Panc1 (cell line): Measurements from ENCODE around the gene C2orf76. TPM values are rescaled to one million over a fixed set of nuclear protein-coding genes. Genes with fewer than 3 reads are reported as not detected.

ENCODE experiments used
- ATAC-seq: fragments of 200-7000 bp; cut with Tn5 transposase; 2 replicates; pipeline ENCODE4 v1.9.1; 2020; ENCODE audit warnings: mild to moderate bottlenecking, moderate library complexity
- BruUV-seq: library from RNA; stranded (reverse); fragments of 400-500 nt; replicated peaks from 2 replicates; lab custom pipeline; 2021; lab: Mats Ljungman, UMichigan
- CTCF ChIA-PET: fragments of 300-600 bp; sonication (Branson Sonifier 250); formaldehyde crosslinking; loops from one replicate; lab custom pipeline; 2022; ENCODE audit warnings: antibody characterized with exemption; lab: Charles Lee
- POLR2A ChIA-PET: fragments of 300-600 bp; sonication (Branson Sonifier 250); formaldehyde crosslinking; loops from one replicate; lab custom pipeline; 2022; ENCODE audit warnings: antibody characterized with exemption; lab: Charles Lee
- DNase-seq: peaks from one replicate; pipeline ENCODE4 v3.0.0-alpha.2; 2010; ENCODE audit warnings: low read depth, low spot score
- H3K27ac ChIP-seq: 2 replicates; pipeline ENCODE4 v1.5.1; 2011; ENCODE audit warnings: mild to moderate bottlenecking, low read length, inconsistent platforms
- H3K27me3 ChIP-seq: fragments of 200-500 bp; sonication (Bioruptor generic); 2 replicates; pipeline ENCODE4 v1.6.0; 2014; ENCODE audit warnings: low read length, inconsistent platforms; ENCODE audit not compliant: control insufficient read depth, insufficient read depth
- H3K36me3 ChIP-seq: fragments of 200-500 bp; sonication (Bioruptor generic); 2 replicates; pipeline ENCODE4 v1.5.1; 2014; ENCODE audit warnings: inconsistent platforms, mild to moderate bottlenecking, low read length, moderate library complexity; ENCODE audit not compliant: control insufficient read depth, insufficient read depth
- H3K4me1 ChIP-seq: 2 replicates; pipeline ENCODE4 v1.5.1; 2011; ENCODE audit warnings: inconsistent platforms, mild to moderate bottlenecking, low read length, moderate library complexity; ENCODE audit not compliant: control insufficient read depth, insufficient read depth
- H3K4me3 ChIP-seq, 2 experiments: 2 replicates each; pipeline ENCODE4 v1.5.1; 2011 to 2012; ENCODE audit warnings: low read depth in 2 of 2, low read length in 2 of 2, mild to moderate bottlenecking in 2 of 2, inconsistent platforms in 1 of 2, moderate library complexity in 1 of 2
- H3K9me3 ChIP-seq: fragments of 200-500 bp; sonication (Bioruptor generic); 2 replicates; pipeline ENCODE4 v1.5.1; 2014; ENCODE audit warnings: low read depth, mild to moderate bottlenecking, inconsistent platforms, low read length, moderate library complexity; ENCODE audit not compliant: control insufficient read depth, insufficient read depth
- CTCF ChIP-seq: fragments of 450-650 bp; IDR thresholded peaks from 2 replicates; pipeline ENCODE4 v1.5.1; 2017; ENCODE audit warnings: mild to moderate bottlenecking
- POLR2AphosphoS5 ChIP-seq: IDR thresholded peaks from 2 replicates; pipeline ENCODE4 v1.6.1; 2012; ENCODE audit warnings: mild to moderate bottlenecking, low read depth, low read length, moderate library complexity
- SIN3A ChIP-seq: IDR thresholded peaks from 2 replicates; pipeline ENCODE4 v1.6.1; 2012; ENCODE audit warnings: low read depth, mild to moderate bottlenecking, low read length, moderate library complexity, borderline replicate concordance; ENCODE audit not compliant: insufficient read depth
- TCF7L2 ChIP-seq: IDR thresholded peaks from 2 replicates; pipeline ENCODE4 v1.6.1; 2011; ENCODE audit warnings: mild to moderate bottlenecking, low read depth, low read length, inconsistent platforms
- in situ Hi-C: cut with HindIII; loops from 2 replicates; pipeline ENCODE4 v1.10.0; 2016; ENCODE audit warnings: low sequenced_read_pairs, low pct_unique_long_range_greater_than_20kb
- intact Hi-C: fragments of 100-400 bp; cut with micrococcal nuclease; formaldehyde crosslinking; loops from one replicate; pipeline ENCODE4 v1.10.0; 2022; ENCODE audit not compliant: unreplicated experiment
- total RNA-seq: library from RNA; stranded (reverse); gene quantifications from one replicate; pipeline ENCODE4 v1.2.1, GENCODE V29; 2021; ENCODE audit not compliant: unreplicated experiment
- TF ChIP-seq, protein P1 (sequence below), 2 experiments: IDR thresholded peaks; 2 replicates each; pipeline ENCODE4 v1.6.1; 2011 to 2012; ENCODE audit warnings: low read depth in 2 of 2, control low read depth in 1 of 2, low read length in 1 of 2, mild to moderate bottlenecking in 1 of 2, moderate library complexity in 1 of 2; ENCODE audit not compliant: insufficient read depth in 1 of 2

C2orf76 gene
- total RNA-seq, 1 experiment from 2014 or later, result 22.7 TPM

DNA sequence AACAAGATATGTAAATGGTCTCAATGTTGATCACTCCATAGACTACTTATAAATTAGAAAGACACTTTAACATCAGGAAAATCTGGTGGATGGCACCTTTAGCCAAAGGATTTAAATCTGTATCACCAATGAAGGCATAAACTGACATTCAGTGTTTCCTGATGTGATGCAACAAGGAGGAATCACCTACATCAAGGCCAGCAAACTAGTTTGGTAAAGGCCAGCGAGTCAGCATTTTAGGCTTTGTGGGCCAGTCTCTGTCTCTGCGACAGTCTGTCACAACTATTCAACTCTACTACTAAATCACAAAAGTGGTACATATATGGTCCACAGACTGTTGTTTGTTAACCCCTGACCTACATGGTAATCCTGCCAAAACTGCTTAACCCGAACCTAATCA lies 33.3 kb downstream of the C2orf76 start:
- Histone ChIP-seq H3K9me3 (no peaks in the 10 kb centered on the region), H3K4me1 (no peaks in the 10 kb centered on the region), H3K27me3 (no peaks in the 10 kb centered on the region), H3K27ac (no peak overlapping the region), H3K4me3 (no peak overlapping the region), H3K36me3 (no peaks in the 10 kb centered on the region)
- ATAC-seq, result no peak
- ChIA-PET POLR2A (no interaction called here), CTCF (no interaction called here)
- in situ Hi-C loops, result no loop called here
- intact Hi-C loops, result no loop called here
- DNase-seq, result no peak
- TF ChIP-seq TCF7L2, result no peak
- TF ChIP-seq, protein P1, sequence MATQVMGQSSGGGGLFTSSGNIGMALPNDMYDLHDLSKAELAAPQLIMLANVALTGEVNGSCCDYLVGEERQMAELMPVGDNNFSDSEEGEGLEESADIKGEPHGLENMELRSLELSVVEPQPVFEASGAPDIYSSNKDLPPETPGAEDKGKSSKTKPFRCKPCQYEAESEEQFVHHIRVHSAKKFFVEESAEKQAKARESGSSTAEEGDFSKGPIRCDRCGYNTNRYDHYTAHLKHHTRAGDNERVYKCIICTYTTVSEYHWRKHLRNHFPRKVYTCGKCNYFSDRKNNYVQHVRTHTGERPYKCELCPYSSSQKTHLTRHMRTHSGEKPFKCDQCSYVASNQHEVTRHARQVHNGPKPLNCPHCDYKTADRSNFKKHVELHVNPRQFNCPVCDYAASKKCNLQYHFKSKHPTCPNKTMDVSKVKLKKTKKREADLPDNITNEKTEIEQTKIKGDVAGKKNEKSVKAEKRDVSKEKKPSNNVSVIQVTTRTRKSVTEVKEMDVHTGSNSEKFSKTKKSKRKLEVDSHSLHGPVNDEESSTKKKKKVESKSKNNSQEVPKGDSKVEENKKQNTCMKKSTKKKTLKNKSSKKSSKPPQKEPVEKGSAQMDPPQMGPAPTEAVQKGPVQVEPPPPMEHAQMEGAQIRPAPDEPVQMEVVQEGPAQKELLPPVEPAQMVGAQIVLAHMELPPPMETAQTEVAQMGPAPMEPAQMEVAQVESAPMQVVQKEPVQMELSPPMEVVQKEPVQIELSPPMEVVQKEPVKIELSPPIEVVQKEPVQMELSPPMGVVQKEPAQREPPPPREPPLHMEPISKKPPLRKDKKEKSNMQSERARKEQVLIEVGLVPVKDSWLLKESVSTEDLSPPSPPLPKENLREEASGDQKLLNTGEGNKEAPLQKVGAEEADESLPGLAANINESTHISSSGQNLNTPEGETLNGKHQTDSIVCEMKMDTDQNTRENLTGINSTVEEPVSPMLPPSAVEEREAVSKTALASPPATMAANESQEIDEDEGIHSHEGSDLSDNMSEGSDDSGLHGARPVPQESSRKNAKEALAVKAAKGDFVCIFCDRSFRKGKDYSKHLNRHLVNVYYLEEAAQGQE (IDR thresholded peaks at IDR 0.05; ENCODE audit: insufficient read depth in 1 of 2, low read depth in 2 of 2, low read length in 1 of 2), result no peak
- TF ChIP-seq SIN3A, result no peak
- TF ChIP-seq CTCF, result no peak
- no peak for TF ChIP-seq POLR2AphosphoS5
- BruUV-seq, result no TSS peak

GRCh38 chr2:119332953-119333352 lies 33.7 kb downstream of the C2orf76 start:
- TF ChIP-seq CTCF, result no peak
- Histone ChIP-seq H3K4me3 (no peak overlapping the region), H3K36me3 (no peaks in the 10 kb centered on the region), H3K27ac (no peak overlapping the region), H3K27me3 (no peaks in the 10 kb centered on the region), H3K9me3 (no peaks in the 10 kb centered on the region), H3K4me1 (no peaks in the 10 kb centered on the region)
- POLR2A ChIA-PET, result no interaction called here
- DNase-seq (no peak), ATAC-seq (no peak)
- no TSS peak for BruUV-seq
- in situ Hi-C loops (no loop called here), intact Hi-C loops (no loop called here)
- CTCF ChIA-PET, result no interaction called here

GRCh38 chr2:119327431-119327830 lies 39.2 kb downstream of the C2orf76 start:
- no peaks in the 10 kb centered on the region for H3K4me1 ChIP-seq
- CTCF ChIA-PET, result no interaction called here
- no TSS peak for BruUV-seq
- H3K27me3 ChIP-seq, result no peaks in the 10 kb centered on the region
- H3K9me3 ChIP-seq, result no peaks in the 10 kb centered on the region
- intact Hi-C loops (no loop called here), in situ Hi-C loops (no loop called here)
- H3K4me3 ChIP-seq, result no peak overlapping the region
- DNase-seq (no peak), ATAC-seq (no peak)
- POLR2A ChIA-PET, result interaction anchor here (0.7 kb wide), 1 partner anchor 82 kb away, joined by 3 read pairs; no protein-coding TSS in a partner anchor
- TF ChIP-seq POLR2AphosphoS5 (no peak), TCF7L2 (no peak), SIN3A (no peak), CTCF (no peak)
- TF ChIP-seq, protein P1 (IDR thresholded peaks at IDR 0.05; ENCODE audit: insufficient read depth in 1 of 2, low read depth in 2 of 2, low read length in 1 of 2), result no peak
- H3K36me3 ChIP-seq, result no peaks in the 10 kb centered on the region
- no peak overlapping the region for H3K27ac ChIP-seq
